Body of pancreas (tissue), 4 donors: ENCODE data around the gene ARHGAP24. TPM values are rescaled to one million over a fixed set of nuclear protein-coding genes. Genes with fewer than 3 reads are reported as not detected.

ENCODE experiments used
- ATAC-seq: fragments of 150-250 bp; one replicate; pipeline ENCODE4 v1.9.1; 2016
- DNase-seq, 4 donors: peaks; one replicate each; pipeline ENCODE4 v3.0.0-alpha.2; 2019
- H3K27ac ChIP-seq, 4 donors: fragments of 200-600 bp; sonication (generic); 1 replicate in 3 of 4; 2 replicates in 1 of 4; pipeline versions ENCODE4 v1.5.1 to v1.6.1; 2016 to 2019; ENCODE audit warnings: mild to moderate bottlenecking in 1 of 4, mixed read lengths in 1 of 4, moderate library complexity in 1 of 4
- H3K27me3 ChIP-seq, 2 donors: fragments of 200-600 bp; sonication (generic); one replicate each; pipeline ENCODE4 v1.6.0; 2016; ENCODE audit warnings: mild to moderate bottlenecking in 1 of 2
- H3K36me3 ChIP-seq, 2 donors: fragments of 200-600 bp; sonication (generic); replicated peaks in 1 of 2; 2 replicates each; pipeline ENCODE4 v1.5.1; 2016; ENCODE audit warnings: low read depth in 2 of 2; ENCODE audit not compliant: insufficient read depth in 1 of 2
- H3K4me1 ChIP-seq: fragments of 200-600 bp; sonication (generic); one replicate; pipeline ENCODE4 v1.6.0; 2016
- H3K4me3 ChIP-seq, 2 donors: fragments of 200-600 bp; sonication (generic); 1 replicate in 1 of 2; 2 replicates in 1 of 2; pipeline ENCODE4 v1.5.1; 2016 to 2019
- H3K9me3 ChIP-seq, 3 donors: fragments of 200-600 bp; sonication (generic); 1 replicate in 2 of 3; 2 replicates in 1 of 3; pipeline ENCODE4 v1.5.1; 2016
- POLR2A ChIP-seq, 3 donors: fragments of 450-650 bp; IDR thresholded peaks; one replicate each; pipeline ENCODE4 v1.6.1; 2016; ENCODE audit warnings: antibody characterized with exemption in 3 of 3, mild to moderate bottlenecking in 2 of 3
- WGBS, 2 donors: methylation state at CpG; one replicate each; pipeline ENCODE4 v1.1.5; 2017; 5-methylcytosine and 5-hydroxymethylcytosine counted together
- intact Hi-C: fragments of 100-400 bp; cut with DNase I; formaldehyde crosslinking; loops from one replicate; pipeline ENCODE4 v1.15.1; 2023
- total RNA-seq, 2 donors: library from RNA; depleted of rRNA; stranded (reverse); fragments of >200 nt; gene quantifications; one replicate each; pipeline ENCODE4 v1.1.0, GENCODE V29; 2016
- TF ChIP-seq, protein P1 (sequence below), 7 experiments: fragments of 450-650 bp in 4 of 7; fragments of 200-600 bp in 3 of 7; sonication (generic) in 3 of 7; IDR thresholded peaks; one replicate each; pipeline ENCODE4 v1.5.1; 2016 to 2019; ENCODE audit warnings: antibody characterized with exemption in 7 of 7

The ARHGAP24 gene
- total RNA-seq, 2 donors from 2014 or later: 43.3 to 113 TPM

DNA sequence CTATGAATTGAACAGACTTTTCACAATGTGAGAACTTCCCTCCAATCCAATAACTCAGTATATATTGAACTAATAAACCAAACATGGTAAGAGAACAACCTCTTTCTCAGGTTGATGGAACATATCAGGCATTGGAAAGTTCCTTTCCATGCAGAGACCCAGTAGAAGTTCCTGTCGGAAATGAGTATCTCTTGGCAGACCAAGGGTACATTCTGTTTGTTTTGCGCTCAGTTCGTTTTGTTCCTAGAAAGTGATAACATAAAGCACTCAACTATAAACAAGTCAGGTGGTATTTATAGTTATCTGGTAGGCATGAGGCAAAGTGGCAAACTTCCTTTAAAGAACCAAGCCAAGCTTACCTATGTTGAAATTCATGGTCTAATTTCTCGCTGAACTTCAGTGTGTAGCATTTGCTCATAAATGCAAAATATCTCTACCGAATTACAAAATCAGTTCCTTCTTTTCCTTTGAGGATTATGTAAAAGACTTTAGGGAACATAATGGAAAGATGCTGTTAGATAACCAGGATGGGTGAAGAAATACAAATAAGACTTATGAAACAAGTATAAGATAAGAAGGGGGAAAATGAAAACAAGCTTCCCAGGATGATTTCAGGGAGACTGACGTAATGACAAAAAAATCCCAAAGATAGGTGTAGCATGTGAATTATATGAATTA is 120.3 kb downstream of the ARHGAP24 start:
- intact Hi-C loops: no loop called here
- H3K4me3 ChIP-seq: no peak overlapping the region
- H3K36me3 ChIP-seq: no peaks in the 10 kb centered on the region
- no peaks in the 10 kb centered on the region for H3K9me3 ChIP-seq
- TF ChIP-seq POLR2A (IDR thresholded peaks at IDR 0.05): no peak
- TF ChIP-seq, protein P1, sequence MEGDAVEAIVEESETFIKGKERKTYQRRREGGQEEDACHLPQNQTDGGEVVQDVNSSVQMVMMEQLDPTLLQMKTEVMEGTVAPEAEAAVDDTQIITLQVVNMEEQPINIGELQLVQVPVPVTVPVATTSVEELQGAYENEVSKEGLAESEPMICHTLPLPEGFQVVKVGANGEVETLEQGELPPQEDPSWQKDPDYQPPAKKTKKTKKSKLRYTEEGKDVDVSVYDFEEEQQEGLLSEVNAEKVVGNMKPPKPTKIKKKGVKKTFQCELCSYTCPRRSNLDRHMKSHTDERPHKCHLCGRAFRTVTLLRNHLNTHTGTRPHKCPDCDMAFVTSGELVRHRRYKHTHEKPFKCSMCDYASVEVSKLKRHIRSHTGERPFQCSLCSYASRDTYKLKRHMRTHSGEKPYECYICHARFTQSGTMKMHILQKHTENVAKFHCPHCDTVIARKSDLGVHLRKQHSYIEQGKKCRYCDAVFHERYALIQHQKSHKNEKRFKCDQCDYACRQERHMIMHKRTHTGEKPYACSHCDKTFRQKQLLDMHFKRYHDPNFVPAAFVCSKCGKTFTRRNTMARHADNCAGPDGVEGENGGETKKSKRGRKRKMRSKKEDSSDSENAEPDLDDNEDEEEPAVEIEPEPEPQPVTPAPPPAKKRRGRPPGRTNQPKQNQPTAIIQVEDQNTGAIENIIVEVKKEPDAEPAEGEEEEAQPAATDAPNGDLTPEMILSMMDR (IDR thresholded peaks at IDR 0.05): no peak
- no peaks in the 10 kb centered on the region for H3K27me3 ChIP-seq
- H3K27ac ChIP-seq: peak overlapping the region; percentile 51 to 79 (median 74)
- peak; percentile 92 for ATAC-seq
- peaks cover 33% of the 10 kb centered on the region for H3K4me1 ChIP-seq
- peak; percentile 22 to 72 (median 42) for DNase-seq
- WGBS, 2 donors: 27 to 30% methylated on average over 6 of the region's 6 CpGs

DNA sequence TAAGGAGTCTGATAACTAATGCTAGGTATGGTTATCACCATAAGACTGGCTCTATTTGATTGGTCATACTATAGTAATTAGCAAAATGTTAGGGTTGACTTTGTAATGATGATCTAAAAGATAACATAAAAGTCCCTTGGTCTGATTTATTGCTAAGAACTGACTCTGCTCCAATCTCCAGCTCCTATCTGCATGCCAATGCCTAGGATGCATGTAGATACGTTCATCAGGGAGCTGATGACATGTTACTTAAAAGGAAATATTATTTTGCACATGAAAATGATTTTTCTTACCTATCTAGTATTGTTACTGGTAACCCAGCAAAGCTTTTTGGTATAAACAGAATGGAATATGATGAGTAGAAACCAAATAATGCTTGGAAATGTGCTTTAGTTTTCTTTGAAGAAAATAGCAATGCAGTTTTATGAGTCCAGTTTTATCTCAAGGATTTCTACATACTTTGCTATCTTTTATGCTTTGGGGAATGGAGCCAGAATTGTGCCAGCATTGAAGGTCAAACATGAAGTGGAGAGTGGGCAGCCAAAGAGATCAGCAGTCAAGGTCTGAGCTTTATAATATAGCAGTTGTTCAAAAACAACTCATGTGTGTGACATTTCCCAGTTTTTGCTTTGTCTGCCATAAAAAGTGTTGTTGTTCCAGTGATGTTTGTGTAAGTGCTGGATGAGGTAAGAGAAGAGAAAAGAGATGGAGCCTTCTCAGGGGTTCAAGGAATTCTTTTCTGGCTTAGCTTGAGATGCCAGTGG is 121.0 kb downstream of the ARHGAP24 start:
- H3K27ac ChIP-seq: peak overlapping the region; percentile 27 to 79 (median 74)
- intact Hi-C loops: no loop called here
- WGBS, 2 donors: 34% methylated on average over 1 of the region's 1 CpG
- H3K4me1 ChIP-seq: peaks cover 33% of the 10 kb centered on the region
- H3K27me3 ChIP-seq: no peaks in the 10 kb centered on the region
- DNase-seq (peak; percentile 26 to 69 (median 36)), ATAC-seq (peak; percentile 52)
- no peaks in the 10 kb centered on the region for H3K9me3 ChIP-seq
- H3K36me3 ChIP-seq: no peaks in the 10 kb centered on the region
- no peak for TF ChIP-seq POLR2A (IDR thresholded peaks at IDR 0.05)
- TF ChIP-seq, protein P1 (IDR thresholded peaks at IDR 0.05): no peak
- no peak overlapping the region for H3K4me3 ChIP-seq

DNA sequence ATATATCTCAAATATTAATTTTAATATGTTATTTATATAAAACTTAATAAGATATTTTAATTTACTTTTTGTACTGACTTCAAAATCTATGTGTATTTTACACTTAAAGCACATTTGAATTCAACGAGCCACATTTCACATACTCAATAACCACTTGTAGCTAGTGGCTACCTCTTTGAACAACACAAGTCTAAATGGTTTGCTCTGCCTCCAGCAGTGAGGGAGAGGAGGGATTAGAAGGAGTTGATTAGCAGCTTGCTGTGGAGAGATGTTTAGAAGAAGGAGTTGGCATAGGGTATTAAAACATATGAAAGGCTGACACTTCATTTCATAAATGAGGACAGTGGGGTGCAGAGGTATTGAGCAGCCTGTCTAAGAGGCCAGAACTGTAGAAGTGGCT is 124.0 kb downstream of the ARHGAP24 start:
- ATAC-seq: no peak
- no peaks in the 10 kb centered on the region for H3K36me3 ChIP-seq
- intact Hi-C loops: no loop called here
- no peak overlapping the region for H3K27ac ChIP-seq
- no peaks in the 10 kb centered on the region for H3K9me3 ChIP-seq
- no peak overlapping the region for H3K4me3 ChIP-seq
- peaks cover 33% of the 10 kb centered on the region for H3K4me1 ChIP-seq
- no peaks in the 10 kb centered on the region for H3K27me3 ChIP-seq
- no peak for TF ChIP-seq POLR2A (IDR thresholded peaks at IDR 0.05)
- TF ChIP-seq, protein P1 (IDR thresholded peaks at IDR 0.05): no peak
- no peak for DNase-seq
- 85 to 100% methylated on average over 1 of the region's 1 CpG for WGBS, 2 donors

DNA sequence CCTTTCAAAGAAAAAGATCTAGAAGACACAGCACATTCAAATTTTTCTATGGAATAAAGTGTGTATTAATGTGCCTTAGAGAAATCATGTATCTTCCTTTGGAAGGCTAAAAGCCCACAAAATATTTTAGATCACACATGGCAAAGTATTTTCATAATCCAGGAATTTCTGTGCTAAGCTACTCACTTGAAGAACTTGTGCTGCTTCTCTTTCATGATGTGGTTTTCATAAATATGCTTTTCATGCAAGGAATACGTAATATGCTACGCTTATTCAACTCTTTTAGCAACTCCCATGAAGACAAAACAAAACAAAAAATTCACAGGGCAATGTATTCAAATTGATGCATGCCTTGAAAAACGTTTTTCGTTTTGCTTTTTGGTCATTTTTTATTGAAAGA is 125.6 kb downstream of the ARHGAP24 start:
- TF ChIP-seq, protein P1 (IDR thresholded peaks at IDR 0.05): no peak
- TF ChIP-seq POLR2A (IDR thresholded peaks at IDR 0.05): no peak
- 78 to 87% methylated on average over 4 of the region's 4 CpGs for WGBS, 2 donors
- Histone ChIP-seq H3K27ac (no peak overlapping the region), H3K4me3 (no peak overlapping the region), H3K36me3 (no peaks in the 10 kb centered on the region), H3K27me3 (no peaks in the 10 kb centered on the region), H3K9me3 (no peaks in the 10 kb centered on the region), H3K4me1 (peaks cover 23% of the 10 kb centered on the region)
- intact Hi-C loops: no loop called here
- ATAC-seq (no peak), DNase-seq (no peak)
